GM18507 (cell line): ENCODE results near the gene CPNE1.

Source experiments
- DNase-seq: peaks from one replicate; pipeline ENCODE4 v3.0.0; 2011; ENCODE audit warnings: low read depth; ENCODE audit not compliant: insufficient read length; ENCODE audit errors: extremely low spot score
- FAIRE-seq: peaks from 2 replicates; lab custom pipeline; 2011; peaks lifted over from hg19 to GRCh38; lab: Jason Lieb, UNC

Gene CPNE1

GRCh38 chr20:35606127-35606526 lies 58.6 kb downstream of the CPNE1 start:
- FAIRE-seq (no peak), DNase-seq (no peak)

- FAIRE-seq (no peak), DNase-seq (no peak)
These were observed 60.3 kb downstream of the CPNE1 start for GRCh38 chr20:35604449-35604747.

GRCh38 chr20:35603695-35604448 lies 60.8 kb downstream of the CPNE1 start:
- FAIRE-seq (no peak), DNase-seq (no peak)

GRCh38 chr20:35602851-35603495 lies 61.7 kb downstream of the CPNE1 start:
- DNase-seq (no peak), FAIRE-seq (no peak)

- FAIRE-seq = no peak
- no peak for DNase-seq
These were observed 62.7 kb downstream of the CPNE1 start for GRCh38 chr20:35601990-35602389.

GRCh38 chr20:35600993-35601973 lies 63.4 kb downstream of the CPNE1 start:
- DNase-seq (peak; percentile 61), FAIRE-seq (peak; percentile 58)

- FAIRE-seq (no peak), DNase-seq (no peak)
These were observed 64.3 kb downstream of the CPNE1 start for GRCh38 chr20:35600176-35600992.

- FAIRE-seq = no peak
- no peak for DNase-seq
These were observed 65.0 kb downstream of the CPNE1 start for GRCh38 chr20:35599776-35600120.

GRCh38 chr20:35598899-35599775 lies 65.6 kb downstream of the CPNE1 start:
- no peak for DNase-seq
- FAIRE-seq = no peak

GRCh38 chr20:35598476-35598875 lies 66.2 kb downstream of the CPNE1 start:
- DNase-seq (no peak), FAIRE-seq (no peak)

- FAIRE-seq = no peak
- DNase-seq = no peak
These were observed 67.5 kb downstream of the CPNE1 start for GRCh38 chr20:35597186-35597585.

- FAIRE-seq (no peak), DNase-seq (no peak)
These were observed 68.8 kb downstream of the CPNE1 start for GRCh38 chr20:35595901-35596300.

- DNase-seq = no peak
- no peak for FAIRE-seq
These were observed 69.2 kb downstream of the CPNE1 start for GRCh38 chr20:35595456-35595855.

GRCh38 chr20:35592339-35592974 lies 72.2 kb downstream of the CPNE1 start:
- DNase-seq (no peak), FAIRE-seq (no peak)

- DNase-seq (no peak), FAIRE-seq (no peak)
These were observed 76.3 kb downstream of the CPNE1 start for GRCh38 chr20:35588397-35588796.

- FAIRE-seq (no peak), DNase-seq (no peak)
These were observed 77.3 kb downstream of the CPNE1 start for GRCh38 chr20:35587436-35587835.

GRCh38 chr20:35586751-35587425 lies 77.8 kb downstream of the CPNE1 start:
- FAIRE-seq (no peak), DNase-seq (no peak)
